GM18909 (cell line): ENCODE results near the gene CPNE7.

Experiments used
- ATAC-seq: cut with Tn5 transposase; IDR thresholded peaks from one replicate; pipeline ENCODE4 v1.9.1; 2021; ENCODE audit warnings: mild to moderate bottlenecking; ENCODE audit not compliant: unreplicated experiment, poor library complexity

Gene CPNE7

DNA sequence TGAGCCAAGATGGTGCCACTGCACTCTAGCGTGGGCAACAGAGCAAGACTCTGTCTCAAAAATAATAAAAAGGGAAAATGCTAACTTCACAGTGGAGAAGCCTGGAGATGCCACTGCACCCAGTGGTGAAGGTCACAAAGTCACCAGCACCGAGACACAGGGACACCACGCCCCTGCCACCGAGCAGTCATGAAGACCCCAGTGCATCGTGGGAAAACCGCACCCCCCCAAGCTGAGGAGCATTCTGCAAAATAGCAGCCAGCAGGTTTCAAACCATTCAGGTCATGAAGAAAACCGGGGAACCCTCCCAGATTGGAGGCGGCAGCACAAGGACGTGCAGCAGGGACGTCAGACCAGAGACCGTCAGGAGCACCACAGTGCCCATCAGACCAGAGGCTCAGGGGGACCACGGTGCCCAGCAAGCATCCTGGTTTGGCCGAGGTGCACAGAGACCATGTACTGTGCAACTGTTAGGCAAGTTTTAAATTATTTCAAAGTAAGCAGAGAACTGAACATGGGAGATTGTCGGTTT lies 68.3 kb downstream of the CPNE7 start:
- ATAC-seq: no peak

DNA sequence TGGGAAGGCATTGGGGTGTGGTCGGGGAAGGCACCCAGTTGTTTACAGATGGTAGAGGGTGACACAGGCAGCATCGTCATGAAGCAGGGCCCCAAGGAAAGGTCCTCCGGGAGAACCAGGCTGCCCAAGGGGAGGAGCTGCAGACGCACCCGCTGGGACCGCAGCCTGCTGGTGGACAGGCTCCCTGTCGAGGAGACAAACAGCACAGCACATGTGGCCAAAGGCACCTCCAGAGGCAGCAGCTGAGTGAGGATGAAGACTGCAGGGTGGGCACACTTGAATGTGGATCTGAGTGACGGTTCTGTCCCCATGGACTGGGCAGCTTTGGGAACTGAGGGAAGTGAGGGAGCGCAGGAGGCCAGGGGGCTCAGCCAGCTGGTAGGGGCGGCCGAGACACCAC lies 69.6 kb downstream of the CPNE7 start:
- no peak for ATAC-seq

DNA sequence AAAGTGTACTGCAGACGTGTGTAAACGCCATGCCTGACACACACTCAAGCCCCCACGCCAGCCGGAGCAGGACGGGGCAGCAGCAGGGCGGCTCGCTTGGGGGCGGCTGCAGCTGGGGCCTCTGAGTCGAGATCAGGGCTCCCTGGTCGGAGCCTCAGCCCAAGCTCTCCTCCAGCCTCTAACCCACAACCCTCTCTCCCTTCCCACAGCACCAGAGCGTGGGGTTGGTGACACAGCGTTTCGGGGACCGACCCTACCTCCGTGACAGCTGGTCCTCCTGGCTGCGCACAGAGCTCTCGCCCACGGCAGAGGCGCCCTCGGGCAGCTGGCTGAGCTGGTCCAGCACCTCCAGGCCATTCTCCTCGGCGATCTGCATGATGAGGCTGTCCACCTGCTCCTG lies 70.7 kb downstream of the CPNE7 start:
- no peak for ATAC-seq
